Measurements from ENCODE around the gene ICAM2. TPM values are rescaled to one million over a fixed set of nuclear protein-coding genes. Genes with fewer than 3 reads are reported as not detected.

ICAM2 gene
- total RNA-seq, 1 donor from 2014 or later = not detected

- H3K27me3 Mint-ChIP-seq = peaks cover 35% of the 10 kb centered on the region
- no peak overlapping the region for H3K4me3 Mint-ChIP-seq
- H3K36me3 Mint-ChIP-seq = no peaks in the 10 kb centered on the region
- H3K27ac Mint-ChIP-seq = no peak overlapping the region
- H3K4me1 Mint-ChIP-seq (ENCODE audit: unreplicated experiment) = peaks cover 6% of the 10 kb centered on the region
- no peak for TF ChIP-seq CTCF (conservative IDR thresholded peaks at IDR 0.05)
- H3K9me3 Mint-ChIP-seq = no peaks in the 10 kb centered on the region
- no peak for DNase-seq (ENCODE audit: extremely low spot score, unreplicated experiment)
Measured at GRCh38 chr17:63989622-63990345, 30.6 kb downstream of the ICAM2 start.

DNA sequence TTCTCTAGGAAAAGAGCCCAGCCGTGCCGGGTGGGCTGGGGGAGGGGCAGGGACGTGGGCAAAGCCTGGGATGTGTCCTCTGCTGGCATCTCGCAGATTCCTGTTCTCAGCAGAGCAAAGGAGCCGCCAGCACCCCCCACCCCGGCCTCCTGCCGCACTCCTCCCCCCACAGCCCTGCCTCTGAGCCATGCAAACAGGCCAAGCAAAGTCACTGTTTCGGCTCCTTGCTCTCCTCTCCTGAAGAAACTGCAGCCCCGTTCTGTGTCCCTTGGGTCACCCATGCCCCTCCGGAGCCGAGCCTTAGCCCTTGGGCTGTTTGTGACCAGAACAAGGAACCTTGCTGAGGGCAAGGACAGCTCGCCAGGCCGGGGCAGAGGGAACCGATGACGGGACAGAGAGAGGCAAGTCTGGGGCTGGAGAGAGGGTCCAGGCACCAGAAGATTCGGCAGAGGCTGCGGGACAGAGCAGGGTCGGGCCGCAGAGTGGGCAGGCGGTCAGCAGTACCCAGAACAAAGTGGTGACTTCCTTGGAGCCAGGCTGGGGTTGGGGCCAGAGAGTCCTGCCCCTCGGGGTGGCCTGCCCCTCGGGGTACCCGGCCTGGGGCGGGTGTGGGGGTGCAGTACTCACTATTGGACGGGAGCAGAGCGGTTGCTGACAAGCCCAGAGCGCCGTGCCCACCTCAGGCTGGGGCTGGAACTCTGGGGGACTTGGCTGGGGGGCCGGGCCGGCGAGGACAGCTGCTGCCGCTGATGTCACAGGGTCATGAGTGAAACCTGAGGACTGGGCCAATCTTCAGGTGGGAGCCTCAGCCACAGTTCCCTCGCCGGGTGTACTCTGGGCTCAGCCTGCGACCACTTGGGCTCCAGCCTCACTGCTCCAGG is 31.5 kb downstream of the ICAM2 start:
- Mint-ChIP-seq H3K27ac (no peak overlapping the region), H3K4me1 (ENCODE audit: unreplicated experiment) (peaks cover 6% of the 10 kb centered on the region), H3K9me3 (no peaks in the 10 kb centered on the region), H3K36me3 (no peaks in the 10 kb centered on the region), H3K27me3 (peaks cover 27% of the 10 kb centered on the region), H3K4me3 (no peak overlapping the region)
- no peak for DNase-seq (ENCODE audit: extremely low spot score, unreplicated experiment)
- TF ChIP-seq CTCF (conservative IDR thresholded peaks at IDR 0.05) = no peak

- no peaks in the 10 kb centered on the region for H3K9me3 Mint-ChIP-seq
- DNase-seq (ENCODE audit: extremely low spot score, unreplicated experiment) = no peak
- no peak overlapping the region for H3K27ac Mint-ChIP-seq
- TF ChIP-seq CTCF (conservative IDR thresholded peaks at IDR 0.05) = no peak
- H3K36me3 Mint-ChIP-seq = no peaks in the 10 kb centered on the region
- no peak overlapping the region for H3K4me3 Mint-ChIP-seq
- H3K27me3 Mint-ChIP-seq = peaks cover 21% of the 10 kb centered on the region
- H3K4me1 Mint-ChIP-seq (ENCODE audit: unreplicated experiment) = peaks cover 6% of the 10 kb centered on the region
Measured at GRCh38 chr17:63988127-63988478, 32.3 kb downstream of the ICAM2 start.

DNA sequence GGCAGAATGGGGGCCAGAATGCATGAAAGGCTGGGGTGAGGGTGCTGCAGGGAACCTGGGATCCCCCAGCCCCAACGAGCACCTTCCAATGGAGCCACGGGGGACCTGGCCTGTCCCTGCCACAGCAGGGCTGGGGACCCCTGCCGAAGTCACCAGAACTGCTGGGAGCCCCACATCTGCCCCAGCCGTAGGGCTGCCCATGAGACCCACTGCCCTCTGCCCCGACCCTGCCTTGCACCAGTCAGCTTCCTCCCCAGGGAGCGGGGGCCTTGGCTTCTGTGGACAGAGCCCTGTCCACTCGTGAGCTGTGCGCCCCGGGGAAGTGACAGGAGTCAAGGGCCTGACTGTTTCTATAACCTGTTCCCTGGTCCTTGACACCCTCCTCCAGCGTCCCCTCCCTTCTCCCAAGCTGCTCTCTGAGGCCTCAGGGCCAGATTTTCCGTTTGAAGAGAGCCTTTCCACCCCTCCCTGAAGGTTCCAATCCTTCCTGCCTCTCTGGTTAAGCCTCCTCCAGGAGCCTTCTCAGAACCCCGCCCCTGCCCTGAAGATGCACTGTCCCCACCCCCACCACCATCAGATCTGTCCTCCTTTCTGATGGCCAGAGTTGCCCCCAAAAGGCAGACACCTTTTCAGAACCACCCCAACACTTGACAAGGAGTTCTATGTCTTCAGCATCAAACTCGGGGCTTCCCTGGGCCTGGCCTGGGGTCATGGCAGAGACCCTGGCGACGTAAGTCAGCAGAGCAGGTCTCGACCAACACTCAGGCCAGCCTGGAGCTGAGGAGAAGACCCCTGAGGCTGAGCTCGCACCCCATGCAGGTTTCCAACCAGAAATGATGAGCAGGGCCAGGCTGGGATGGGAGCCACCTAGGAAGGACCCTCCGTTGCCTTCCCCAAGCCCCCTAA is 33.0 kb downstream of the ICAM2 start:
- no peak overlapping the region for H3K27ac Mint-ChIP-seq
- no peaks in the 10 kb centered on the region for H3K36me3 Mint-ChIP-seq
- peaks cover 6% of the 10 kb centered on the region for H3K4me1 Mint-ChIP-seq (ENCODE audit: unreplicated experiment)
- no peak for TF ChIP-seq CTCF (conservative IDR thresholded peaks at IDR 0.05)
- DNase-seq (ENCODE audit: extremely low spot score, unreplicated experiment) = no peak
- no peak overlapping the region for H3K4me3 Mint-ChIP-seq
- peaks cover 6% of the 10 kb centered on the region for H3K9me3 Mint-ChIP-seq
- peaks cover 17% of the 10 kb centered on the region for H3K27me3 Mint-ChIP-seq

DNA sequence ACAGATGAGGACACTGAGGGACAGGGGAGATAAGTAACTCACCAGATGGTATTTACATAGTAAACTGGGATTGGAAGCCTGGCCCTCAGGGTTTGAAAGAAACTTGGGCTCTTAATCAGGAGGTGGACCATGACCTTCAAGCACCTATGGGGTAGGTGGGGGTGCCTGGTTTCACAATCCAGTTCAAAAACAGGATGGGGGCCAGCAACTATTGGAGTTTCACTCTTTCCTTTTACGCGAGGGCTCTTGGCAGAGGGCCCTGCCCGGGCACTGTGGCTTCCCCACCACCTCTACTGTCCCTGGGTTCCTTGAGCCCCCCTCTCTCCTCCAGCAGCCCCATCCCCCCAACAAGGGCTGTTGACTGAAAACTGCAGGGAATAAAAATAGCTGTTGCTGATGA is 33.6 kb downstream of the ICAM2 start:
- no peak overlapping the region for H3K27ac Mint-ChIP-seq
- TF ChIP-seq CTCF (conservative IDR thresholded peaks at IDR 0.05) = no peak
- H3K36me3 Mint-ChIP-seq = no peaks in the 10 kb centered on the region
- H3K4me1 Mint-ChIP-seq (ENCODE audit: unreplicated experiment) = peaks cover 6% of the 10 kb centered on the region
- peaks cover 10% of the 10 kb centered on the region for H3K27me3 Mint-ChIP-seq
- H3K4me3 Mint-ChIP-seq = no peak overlapping the region
- peaks cover 10% of the 10 kb centered on the region for H3K9me3 Mint-ChIP-seq
- DNase-seq (ENCODE audit: extremely low spot score, unreplicated experiment) = no peak
